Activated CD8-positive, alpha-beta T cell treated with anti-CD3 and anti-CD28 coated beads for 36 hours (primary cell): ENCODE measurements around the gene DGKB. TPM values are rescaled to one million over a fixed set of nuclear protein-coding genes. Genes with fewer than 3 reads are reported as not detected.

Experiments
- ATAC-seq: fragments of 200-7000 bp; cut with Tn5 transposase; one replicate; pipeline ENCODE4 v1.10.0; 2021; ENCODE audit warnings: mild to moderate bottlenecking, moderate library complexity
- CTCF ChIA-PET: fragments of 350-600 bp; sonication (Branson Sonifier 250); formaldehyde crosslinking; loops from one replicate; lab custom pipeline; 2021; ENCODE audit warnings: antibody characterized with exemption; lab: Charles Lee
- POLR2A ChIA-PET: fragments of 350-600 bp; sonication (Branson Sonifier 250); formaldehyde crosslinking; loops from one replicate; lab custom pipeline; 2021; ENCODE audit warnings: antibody characterized with exemption; lab: Charles Lee
- DNase-seq: peaks from one replicate; pipeline ENCODE4 v3.0.0-alpha.2; 2020
- H3K27ac Mint-ChIP-seq: one replicate; pipeline ENCODE4 v1.8.0; 2021; ENCODE audit warnings: mild to moderate bottlenecking, mixed read lengths
- H3K27me3 Mint-ChIP-seq: one replicate; pipeline ENCODE4 v1.8.0; 2021; ENCODE audit warnings: mixed read lengths
- H3K36me3 Mint-ChIP-seq: one replicate; pipeline ENCODE4 v1.8.0; 2021; ENCODE audit warnings: low read depth, mixed read lengths
- H3K4me1 Mint-ChIP-seq: one replicate; pipeline ENCODE4 v1.8.0; 2021; ENCODE audit warnings: low read depth, mixed read lengths
- H3K4me3 Mint-ChIP-seq: one replicate; pipeline ENCODE4 v1.8.0; 2021; ENCODE audit warnings: mild to moderate bottlenecking, moderate library complexity, mixed read lengths
- H3K9me3 Mint-ChIP-seq: one replicate; pipeline ENCODE4 v1.8.0; 2021; ENCODE audit warnings: mixed read lengths
- intact Hi-C: fragments of 100-400 bp; cut with micrococcal nuclease; formaldehyde crosslinking; loops from one replicate; pipeline ENCODE4 v1.10.0; 2022
- total RNA-seq, 2 experiments: library from RNA; stranded (reverse); gene quantifications; one replicate each; pipeline ENCODE4 v1.2.3, GENCODE V29; 2021
- TF ChIP-seq, protein P1 (sequence below): fragments of 200-600 bp; IDR thresholded peaks from one replicate; pipeline ENCODE4 v1.8.0; 2022; ENCODE audit warnings: antibody characterized with exemption, mild to moderate bottlenecking

The DGKB gene
- total RNA-seq, 2 experiments from 2014 or later: not detected

DNA sequence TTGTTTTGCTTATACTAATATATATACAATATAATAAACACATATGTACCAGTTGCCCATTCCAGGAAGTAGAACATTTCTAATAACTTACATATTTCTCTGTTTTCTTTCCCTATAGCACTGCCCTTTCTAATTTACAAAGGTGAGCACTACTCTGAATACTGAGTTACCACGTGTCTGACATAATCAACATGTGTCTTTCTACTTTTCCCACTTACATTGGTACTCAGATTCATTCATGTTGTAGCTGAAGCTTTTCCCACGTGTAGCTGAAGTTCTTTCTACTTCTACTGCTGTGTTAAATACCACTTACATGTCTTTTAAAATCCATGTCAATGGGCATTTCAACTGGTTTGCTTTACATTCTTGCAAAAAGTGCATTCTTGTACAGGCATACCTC is 317.3 kb downstream of the DGKB start:
- intact Hi-C loops: no loop called here
- peaks cover 9% of the 10 kb centered on the region for H3K9me3 Mint-ChIP-seq
- ChIA-PET POLR2A (no interaction called here), CTCF (no interaction called here)
- DNase-seq (no peak), ATAC-seq (no peak)
- no peaks in the 10 kb centered on the region for H3K4me1 Mint-ChIP-seq
- H3K36me3 Mint-ChIP-seq: no peaks in the 10 kb centered on the region
- no peak overlapping the region for H3K27ac Mint-ChIP-seq
- TF ChIP-seq, protein P1, sequence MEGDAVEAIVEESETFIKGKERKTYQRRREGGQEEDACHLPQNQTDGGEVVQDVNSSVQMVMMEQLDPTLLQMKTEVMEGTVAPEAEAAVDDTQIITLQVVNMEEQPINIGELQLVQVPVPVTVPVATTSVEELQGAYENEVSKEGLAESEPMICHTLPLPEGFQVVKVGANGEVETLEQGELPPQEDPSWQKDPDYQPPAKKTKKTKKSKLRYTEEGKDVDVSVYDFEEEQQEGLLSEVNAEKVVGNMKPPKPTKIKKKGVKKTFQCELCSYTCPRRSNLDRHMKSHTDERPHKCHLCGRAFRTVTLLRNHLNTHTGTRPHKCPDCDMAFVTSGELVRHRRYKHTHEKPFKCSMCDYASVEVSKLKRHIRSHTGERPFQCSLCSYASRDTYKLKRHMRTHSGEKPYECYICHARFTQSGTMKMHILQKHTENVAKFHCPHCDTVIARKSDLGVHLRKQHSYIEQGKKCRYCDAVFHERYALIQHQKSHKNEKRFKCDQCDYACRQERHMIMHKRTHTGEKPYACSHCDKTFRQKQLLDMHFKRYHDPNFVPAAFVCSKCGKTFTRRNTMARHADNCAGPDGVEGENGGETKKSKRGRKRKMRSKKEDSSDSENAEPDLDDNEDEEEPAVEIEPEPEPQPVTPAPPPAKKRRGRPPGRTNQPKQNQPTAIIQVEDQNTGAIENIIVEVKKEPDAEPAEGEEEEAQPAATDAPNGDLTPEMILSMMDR: no peak
- no peak overlapping the region for H3K4me3 Mint-ChIP-seq
- H3K27me3 Mint-ChIP-seq: no peaks in the 10 kb centered on the region

DNA sequence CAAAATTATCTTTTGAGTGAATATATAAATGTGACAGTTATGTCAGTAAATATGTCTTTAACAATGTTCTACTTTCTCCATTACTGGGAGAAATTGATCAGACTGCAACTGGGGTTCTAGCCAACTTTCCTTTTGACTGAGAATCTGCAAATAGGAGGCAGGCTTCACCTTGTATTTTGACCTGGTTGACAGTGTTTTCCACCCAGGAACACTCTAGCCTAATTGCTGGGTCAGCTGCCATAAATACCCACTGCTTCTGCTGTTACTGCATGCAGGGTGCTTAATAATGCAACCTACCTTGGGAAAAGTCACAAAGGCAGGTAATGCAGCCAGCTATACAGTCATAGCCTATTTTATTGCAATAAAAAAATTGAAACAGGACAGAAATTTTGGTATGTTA is 319.0 kb downstream of the DGKB start:
- POLR2A ChIA-PET: no interaction called here
- intact Hi-C loops: no loop called here
- CTCF ChIA-PET: no interaction called here
- TF ChIP-seq, protein P1: no peak
- H3K27me3 Mint-ChIP-seq: no peaks in the 10 kb centered on the region
- ATAC-seq (no peak), DNase-seq (no peak)
- no peak overlapping the region for H3K4me3 Mint-ChIP-seq
- peaks cover 15% of the 10 kb centered on the region for H3K9me3 Mint-ChIP-seq
- H3K4me1 Mint-ChIP-seq: no peaks in the 10 kb centered on the region
- no peaks in the 10 kb centered on the region for H3K36me3 Mint-ChIP-seq
- H3K27ac Mint-ChIP-seq: no peak overlapping the region

DNA sequence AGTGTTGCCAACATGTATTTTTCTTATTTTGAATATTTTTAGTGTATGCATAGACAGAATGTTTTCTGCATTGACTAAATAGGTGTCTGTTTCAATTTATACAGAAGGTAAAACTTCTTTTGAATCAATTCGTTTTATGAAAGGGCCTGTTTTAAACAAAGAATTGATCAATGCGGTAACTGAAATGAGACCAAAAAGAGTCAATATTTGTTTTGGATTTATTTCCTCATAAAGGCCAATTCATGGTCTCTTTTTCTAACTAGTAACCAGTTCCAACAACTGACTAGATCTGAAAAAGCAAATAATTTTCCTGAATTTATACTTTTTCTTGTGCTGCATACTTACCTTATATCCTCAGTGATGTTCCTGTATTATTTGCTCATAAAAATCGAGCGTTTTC is 320.5 kb downstream of the DGKB start:
- intact Hi-C loops: no loop called here
- no peaks in the 10 kb centered on the region for H3K27me3 Mint-ChIP-seq
- no peak overlapping the region for H3K4me3 Mint-ChIP-seq
- no peak for ATAC-seq
- H3K4me1 Mint-ChIP-seq: no peaks in the 10 kb centered on the region
- no peak overlapping the region for H3K27ac Mint-ChIP-seq
- no peak for DNase-seq
- no peaks in the 10 kb centered on the region for H3K36me3 Mint-ChIP-seq
- CTCF ChIA-PET: no interaction called here
- peaks cover 15% of the 10 kb centered on the region for H3K9me3 Mint-ChIP-seq
- TF ChIP-seq, protein P1: no peak
- POLR2A ChIA-PET: no interaction called here

DNA sequence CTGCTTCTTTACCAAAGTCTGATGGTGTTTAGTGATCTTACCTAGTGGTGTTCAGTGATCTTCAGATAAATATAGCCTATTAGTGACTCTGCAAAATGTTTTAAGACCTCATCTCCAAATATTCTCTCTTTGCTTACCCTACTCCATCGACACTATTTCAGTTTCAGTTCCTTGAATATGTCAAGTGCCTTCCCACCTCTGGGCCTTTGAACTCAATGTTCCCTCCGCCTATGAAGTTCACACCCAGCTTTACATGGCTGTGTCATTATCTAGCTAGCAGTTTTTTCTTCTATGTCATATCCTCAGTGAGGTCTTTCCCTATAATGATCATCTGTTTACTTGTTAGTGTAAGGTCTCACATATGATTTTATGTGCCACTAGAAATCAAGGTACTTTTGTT is 322.6 kb downstream of the DGKB start:
- TF ChIP-seq, protein P1: no peak
- no peak overlapping the region for H3K4me3 Mint-ChIP-seq
- H3K9me3 Mint-ChIP-seq: peaks cover 12% of the 10 kb centered on the region
- ChIA-PET CTCF (interaction anchor here (1.5 kb wide), 1 partner anchor 19 kb away, joined by 3 read pairs; no protein-coding TSS in a partner anchor), POLR2A (no interaction called here)
- H3K36me3 Mint-ChIP-seq: no peaks in the 10 kb centered on the region
- H3K27me3 Mint-ChIP-seq: no peaks in the 10 kb centered on the region
- intact Hi-C loops: no loop called here
- H3K4me1 Mint-ChIP-seq: no peaks in the 10 kb centered on the region
- H3K27ac Mint-ChIP-seq: no peak overlapping the region
- no peak for DNase-seq
- no peak for ATAC-seq

DNA sequence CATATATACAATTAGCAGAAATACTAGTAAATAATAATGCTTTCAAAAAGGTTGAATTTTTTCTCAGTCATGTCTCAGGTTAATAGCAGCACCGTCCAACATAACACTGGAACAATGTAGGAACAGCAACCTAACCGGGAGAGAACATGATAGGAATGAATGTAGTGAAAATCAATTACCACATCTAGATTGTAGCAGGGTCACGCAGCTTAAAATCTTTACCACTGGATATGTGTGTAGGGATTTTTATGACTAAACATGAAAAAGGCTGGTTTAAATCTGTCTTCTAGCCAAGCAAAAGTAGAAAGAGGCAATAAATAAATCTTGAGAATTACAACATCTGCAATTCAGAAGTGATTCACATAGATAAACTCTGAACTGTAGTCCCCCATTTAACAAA is 326.0 kb downstream of the DGKB start:
- TF ChIP-seq, protein P1: no peak
- Mint-ChIP-seq H3K27ac (no peak overlapping the region), H3K36me3 (no peaks in the 10 kb centered on the region), H3K4me1 (no peaks in the 10 kb centered on the region), H3K4me3 (no peak overlapping the region), H3K9me3 (peaks cover 14% of the 10 kb centered on the region), H3K27me3 (no peaks in the 10 kb centered on the region)
- POLR2A ChIA-PET: no interaction called here
- CTCF ChIA-PET: no interaction called here
- intact Hi-C loops: no loop called here
- no peak for DNase-seq
- no peak for ATAC-seq
